MM.1S (cell line): ENCODE results near the gene TMIGD2.

Experiments used
- DNase-seq: peaks from one replicate; pipeline ENCODE4 v3.0.0-alpha.2; 2015
- H2AFZ ChIP-seq: fragments of 300-600 bp; sonication (generic); 2 replicates; pipeline ENCODE4 v1.6.0; 2016; ENCODE audit warnings: antibody characterized with exemption, low read length
- H3F3A ChIP-seq: fragments of 300-600 bp; sonication (generic); 2 replicates; pipeline ENCODE4 v1.6.1; 2016; ENCODE audit warnings: mild to moderate bottlenecking, antibody characterized with exemption, low read length, moderate library complexity, mixed read lengths; ENCODE audit not compliant: insufficient read depth
- H3K27ac ChIP-seq: fragments of 300-600 bp; sonication (generic); 2 replicates; pipeline ENCODE4 v1.5.1; 2016; ENCODE audit warnings: mild to moderate bottlenecking, low read length
- H3K27me3 ChIP-seq: fragments of 300-600 bp; sonication (generic); replicated peaks from 2 replicates; pipeline ENCODE4 v1.6.0; 2016; ENCODE audit warnings: low read length; ENCODE audit not compliant: insufficient read depth
- H3K36me3 ChIP-seq: fragments of 300-600 bp; sonication (generic); replicated peaks from 2 replicates; pipeline ENCODE4 v1.6.1; 2016; ENCODE audit warnings: mild to moderate bottlenecking, low read length, mixed read lengths; ENCODE audit not compliant: insufficient read depth
- H3K4me1 ChIP-seq: fragments of 300-600 bp; sonication (generic); 2 replicates; pipeline ENCODE4 v1.6.1; 2016; ENCODE audit warnings: low read length, mixed read lengths
- H3K4me2 ChIP-seq: fragments of 300-600 bp; sonication (generic); 2 replicates; pipeline ENCODE4 v1.6.0; 2016; ENCODE audit warnings: low read depth, low read length
- H3K4me3 ChIP-seq: fragments of 300-600 bp; sonication (generic); 2 replicates; pipeline ENCODE4 v1.5.1; 2016; ENCODE audit warnings: low read length, mixed read lengths
- H3K79me2 ChIP-seq: fragments of 300-600 bp; sonication (generic); 2 replicates; pipeline ENCODE4 v1.6.1; 2016; ENCODE audit warnings: mixed run types, low read length, mixed read lengths
- H3K9ac ChIP-seq: fragments of 300-600 bp; sonication (generic); 2 replicates; pipeline ENCODE4 v1.6.1; 2016; ENCODE audit warnings: low read length, mixed read lengths
- H3K9me2 ChIP-seq: fragments of 300-600 bp; sonication (generic); replicated peaks from 2 replicates; pipeline ENCODE4 v1.6.1; 2016; ENCODE audit warnings: mild to moderate bottlenecking, low read length, mixed read lengths; ENCODE audit not compliant: insufficient read depth
- H3K9me3 ChIP-seq: fragments of 300-600 bp; sonication (generic); replicated peaks from 2 replicates; pipeline ENCODE4 v1.6.1; 2016; ENCODE audit warnings: mild to moderate bottlenecking, low read length, mixed read lengths; ENCODE audit not compliant: insufficient read depth
- H4K20me1 ChIP-seq: fragments of 300-600 bp; sonication (generic); 2 replicates; pipeline ENCODE4 v1.6.1; 2016; ENCODE audit warnings: mild to moderate bottlenecking, low read length, moderate library complexity, mixed read lengths; ENCODE audit not compliant: insufficient read depth
- EZH2 ChIP-seq: fragments of 300-600 bp; sonication (generic); optimal IDR thresholded peaks from 2 replicates; pipeline ENCODE3; 2017; ENCODE audit warnings: low read depth, mild to moderate bottlenecking, antibody characterized with exemption, low read length, mixed read lengths
- EZH2phosphoT487 ChIP-seq: fragments of 300-600 bp; sonication (generic); IDR thresholded peaks from 2 replicates; pipeline ENCODE4 v1.6.1; 2018; ENCODE audit warnings: antibody characterized with exemption, low read length
- TF ChIP-seq, protein P1 (sequence below): fragments of 300-600 bp; sonication (generic); IDR thresholded peaks from 2 replicates; pipeline ENCODE4 v1.5.1; 2016; ENCODE audit warnings: antibody characterized with exemption, low read length, mixed read lengths

The TMIGD2 gene

GRCh38 chr19:4327877-4328242, 25.7 kb upstream of the TMIGD2 start:
- Histone ChIP-seq H3K9ac (no peak overlapping the region), H3K9me3 (no peaks in the 10 kb centered on the region), H3K79me2 (no peaks in the 10 kb centered on the region), H3F3A (no peaks in the 10 kb centered on the region), H3K36me3 (no peaks in the 10 kb centered on the region), H3K27me3 (peaks cover 23% of the 10 kb centered on the region), H3K4me2 (peak overlapping the region; percentile 63), H2AFZ (peak overlapping the region; percentile 70), H3K27ac (no peak overlapping the region), H4K20me1 (no peaks in the 10 kb centered on the region), H3K4me3 (peak overlapping the region; percentile 45), H3K4me1 (0 out of 2 replicates have a peak, but pooled peaks cover 3% of the 10 kb centered on the region), H3K9me2 (no peaks in the 10 kb centered on the region)
- no peak for DNase-seq
- TF ChIP-seq EZH2 (no peak), EZH2phosphoT487 (no peak)
- TF ChIP-seq, protein P1, sequence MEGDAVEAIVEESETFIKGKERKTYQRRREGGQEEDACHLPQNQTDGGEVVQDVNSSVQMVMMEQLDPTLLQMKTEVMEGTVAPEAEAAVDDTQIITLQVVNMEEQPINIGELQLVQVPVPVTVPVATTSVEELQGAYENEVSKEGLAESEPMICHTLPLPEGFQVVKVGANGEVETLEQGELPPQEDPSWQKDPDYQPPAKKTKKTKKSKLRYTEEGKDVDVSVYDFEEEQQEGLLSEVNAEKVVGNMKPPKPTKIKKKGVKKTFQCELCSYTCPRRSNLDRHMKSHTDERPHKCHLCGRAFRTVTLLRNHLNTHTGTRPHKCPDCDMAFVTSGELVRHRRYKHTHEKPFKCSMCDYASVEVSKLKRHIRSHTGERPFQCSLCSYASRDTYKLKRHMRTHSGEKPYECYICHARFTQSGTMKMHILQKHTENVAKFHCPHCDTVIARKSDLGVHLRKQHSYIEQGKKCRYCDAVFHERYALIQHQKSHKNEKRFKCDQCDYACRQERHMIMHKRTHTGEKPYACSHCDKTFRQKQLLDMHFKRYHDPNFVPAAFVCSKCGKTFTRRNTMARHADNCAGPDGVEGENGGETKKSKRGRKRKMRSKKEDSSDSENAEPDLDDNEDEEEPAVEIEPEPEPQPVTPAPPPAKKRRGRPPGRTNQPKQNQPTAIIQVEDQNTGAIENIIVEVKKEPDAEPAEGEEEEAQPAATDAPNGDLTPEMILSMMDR, result no peak

GRCh38 chr19:4327252-4327876, 25.2 kb upstream of the TMIGD2 start:
- H3K9me3 ChIP-seq, result no peaks in the 10 kb centered on the region
- no peaks in the 10 kb centered on the region for H4K20me1 ChIP-seq
- no peak overlapping the region for H3K27ac ChIP-seq
- H3K36me3 ChIP-seq, result no peaks in the 10 kb centered on the region
- DNase-seq, result peak; percentile 13
- H2AFZ ChIP-seq, result no peak overlapping the region
- H3K9ac ChIP-seq, result no peak overlapping the region
- TF ChIP-seq, protein P1, result no peak
- TF ChIP-seq EZH2, result no peak
- TF ChIP-seq EZH2phosphoT487, result no peak
- no peaks in the 10 kb centered on the region for H3F3A ChIP-seq
- peak overlapping the region; percentile 63 for H3K4me2 ChIP-seq
- peaks cover 23% of the 10 kb centered on the region for H3K27me3 ChIP-seq
- no peaks in the 10 kb centered on the region for H3K9me2 ChIP-seq
- H3K4me3 ChIP-seq, result peak overlapping the region; percentile 45
- H3K79me2 ChIP-seq, result no peaks in the 10 kb centered on the region
- H3K4me1 ChIP-seq, result 0 out of 2 replicates have a peak, but pooled peaks cover 3% of the 10 kb centered on the region

- Histone ChIP-seq H3K4me2 (peak overlapping the region; percentile 63; the same call in 1 of the 2 replicates), H3K36me3 (no peaks in the 10 kb centered on the region), H4K20me1 (no peaks in the 10 kb centered on the region), H3K4me3 (no peak overlapping the region), H3K9me2 (no peaks in the 10 kb centered on the region), H3K9me3 (no peaks in the 10 kb centered on the region), H3F3A (no peaks in the 10 kb centered on the region), H3K9ac (no peak overlapping the region), H3K4me1 (0 out of 2 replicates have a peak, but pooled peaks cover 3% of the 10 kb centered on the region), H2AFZ (no peak overlapping the region), H3K27me3 (peaks cover 23% of the 10 kb centered on the region), H3K79me2 (no peaks in the 10 kb centered on the region), H3K27ac (no peak overlapping the region)
- TF ChIP-seq EZH2phosphoT487, result no peak
- TF ChIP-seq, protein P1, result no peak
- no peak for TF ChIP-seq EZH2
- DNase-seq, result no peak
Measured at GRCh38 chr19:4326837-4327251, 24.7 kb upstream of the TMIGD2 start.
